Measurements from ENCODE around the gene LGSN. TPM values are rescaled to one million over a fixed set of nuclear protein-coding genes. Genes with fewer than 3 reads are reported as not detected.
"Not testable (repeated sequence)": the region's sequence is repeated elsewhere in the genome, so short reads cannot be mapped to it uniquely, and the experiment has no call there.

LGSN gene
- total and polyA plus RNA-seq, 10 of the 15 experiments (the other 5 are each of a cell fraction or from before 2014, with no cell fraction given): not detected

DNA sequence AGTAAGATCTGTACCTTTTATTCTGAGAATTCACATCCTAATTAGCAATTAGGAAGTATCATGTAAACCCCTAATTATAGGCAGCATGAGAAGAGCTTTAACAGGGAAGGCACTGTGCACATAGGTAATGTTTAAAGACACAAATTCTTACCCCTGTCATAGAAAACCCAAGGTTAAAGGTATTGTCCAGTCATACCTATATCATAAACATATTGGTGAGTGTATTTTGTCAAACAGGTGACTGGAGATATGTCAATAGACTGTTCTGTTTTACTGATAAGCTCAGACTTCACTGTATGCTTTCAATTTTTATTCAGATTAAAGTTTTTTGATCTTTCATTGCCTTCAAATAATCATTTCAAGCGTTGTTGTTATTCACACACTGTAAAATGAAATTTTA is 43.8 kb downstream of the LGSN start (continued):
- TF ChIP-seq EZH2 (IDR thresholded peaks at IDR 0.05; ENCODE audit: borderline replicate concordance, control insufficient read depth, low read depth, low read length) (no peak), CBX3 (IDR thresholded peaks at IDR 0.05; ENCODE audit: borderline replicate concordance, low read depth) (no peak)

DNA sequence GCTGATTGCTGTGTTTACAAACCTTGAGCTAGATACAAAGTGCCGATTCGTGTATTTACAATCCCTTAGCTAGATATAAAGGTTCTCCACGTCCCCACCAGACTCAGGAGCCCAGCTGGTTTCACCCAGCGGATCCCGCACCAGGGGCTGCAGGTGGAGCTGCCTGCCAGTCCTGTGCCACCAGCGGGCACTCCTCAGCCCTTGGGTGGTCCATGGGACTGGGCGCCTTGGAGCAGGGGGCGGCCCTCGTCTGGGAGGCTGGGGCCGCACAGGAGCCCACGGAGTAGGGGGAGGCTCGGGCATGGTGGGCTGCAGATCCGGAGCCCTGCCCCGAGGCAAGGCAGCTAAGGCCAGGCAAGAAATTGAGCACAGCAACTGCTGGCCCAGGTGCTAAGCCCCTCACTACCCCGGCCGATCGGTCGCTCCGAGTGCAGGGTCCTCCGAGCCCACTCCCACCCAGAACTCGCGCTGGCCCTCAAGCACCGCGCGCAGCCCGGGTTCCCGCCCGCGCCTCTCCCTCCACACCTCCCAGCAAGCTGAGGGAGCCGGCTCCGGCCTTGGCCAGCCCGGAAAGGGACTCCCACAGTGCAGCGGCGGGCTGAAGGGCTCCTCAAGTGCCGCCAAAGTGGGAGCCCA is 44.9 kb downstream of the LGSN start:
- FAIRE-seq; H4K20me1 ChIP-seq (ENCODE audit: control insufficient read depth, insufficient read depth); H3K9me3 ChIP-seq (replicated peaks; ENCODE audit: control insufficient read depth, insufficient read depth, low read length); ATAC-seq; H3K27me3 ChIP-seq (replicated peaks in 1 of 2; ENCODE audit: control insufficient read depth in 2 of 2, insufficient read depth in 2 of 2, low read length in 1 of 2); H2AFZ ChIP-seq (ENCODE audit: control insufficient read depth, low read depth, low read length); POLR2A ChIA-PET; H3K36me3 ChIP-seq (ENCODE audit: control insufficient read depth in 2 of 2, insufficient read depth in 2 of 2, low read length in 1 of 2); RAD21 ChIA-PET (ENCODE audit: unreplicated experiment); H3K9ac ChIP-seq (ENCODE audit: control insufficient read depth, insufficient read depth, low read length); BruUV-seq (replicated peaks); H3K4me2 ChIP-seq (ENCODE audit: control insufficient read depth, insufficient read depth); H3K4me1 ChIP-seq (ENCODE audit: control insufficient read depth, insufficient read depth, low read length); DNase-seq (ENCODE audit: low read depth, low spot score); H3K4me3 ChIP-seq; H3K27ac ChIP-seq (ENCODE audit: control insufficient read depth, insufficient read depth); H3K79me2 ChIP-seq (ENCODE audit: control insufficient read depth, insufficient read depth, low read length): not testable (repeated sequence)
- SMC1A ChIA-PET (ENCODE audit: uncharacterized antibody, unreplicated experiment): interaction anchor here (0.9 to 1.7 kb wide), 5 partner anchors 32 to 991 kb away, joined by 3 to 4 read pairs (median 3); no protein-coding TSS in a partner anchor
- intact Hi-C loops (cut with micrococcal nuclease; ENCODE audit: unreplicated experiment) (loop anchor here (5.0 to 10.0 kb wide), 5 partner anchors 383 to 1468 kb away; no protein-coding TSS in a partner anchor), in situ Hi-C loops (cut with MboI) (loop anchor here (10.0 to 25.0 kb wide), 2 partner anchors 210 to 1463 kb away; no protein-coding TSS in a partner anchor)
- WGBS (ENCODE audit: insufficient coverage, insufficient replicate concordance, low lambda C conversion rate, missing lambda C conversion rate): 50% methylated on average over 25 of the region's 35 CpGs
- CTCF ChIA-PET: interaction anchor here (1.1 to 2.3 kb wide), 3 partner anchors 18 to 209 kb away, joined by 3 to 6 read pairs (median 3); no protein-coding TSS in a partner anchor

DNA sequence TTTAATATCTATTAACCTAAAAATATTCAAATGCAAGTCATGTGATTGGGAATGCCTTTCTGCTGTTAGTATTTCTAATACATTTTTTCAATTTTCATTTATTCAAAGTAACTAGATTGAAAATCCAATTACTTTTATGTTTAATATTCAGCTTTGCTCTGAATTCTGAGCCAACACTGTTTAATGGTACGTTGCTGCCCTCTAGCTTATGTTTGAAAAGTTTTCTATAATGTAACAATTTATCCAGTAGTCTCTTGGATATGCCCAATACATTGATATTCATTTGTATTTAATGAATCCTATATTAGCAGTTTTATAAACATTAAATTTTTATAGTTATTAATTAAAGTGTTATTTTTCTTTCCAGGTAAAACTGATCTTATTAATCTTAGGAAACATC is 47.4 kb downstream of the LGSN start:
- no peaks in the 10 kb centered on the region for H3K36me3 ChIP-seq (ENCODE audit: control insufficient read depth in 2 of 2, insufficient read depth in 2 of 2, low read length in 1 of 2)
- no peak overlapping the region for H3K27ac ChIP-seq (ENCODE audit: control insufficient read depth, insufficient read depth)
- 0% methylated on average over 1 of the region's 1 CpG for WGBS (ENCODE audit: insufficient coverage, insufficient replicate concordance, low lambda C conversion rate, missing lambda C conversion rate)
- CTCF ChIA-PET: interaction anchor here (0.7 to 2.7 kb wide), 33 partner anchors 10 to 1463 kb away, joined by 3 to 10 read pairs (median 4); no protein-coding TSS in a partner anchor
- H4K20me1 ChIP-seq (ENCODE audit: control insufficient read depth, insufficient read depth): no peaks in the 10 kb centered on the region
- H3K9ac ChIP-seq (ENCODE audit: control insufficient read depth, insufficient read depth, low read length): no peak overlapping the region
- in situ Hi-C loops (cut with MboI) (loop anchor here (10.0 kb wide), 1 partner anchor 208 kb away; no protein-coding TSS in a partner anchor), intact Hi-C loops (cut with micrococcal nuclease; ENCODE audit: unreplicated experiment) (loop anchor here (5.0 to 10.0 kb wide), 5 partner anchors 380 to 1465 kb away; no protein-coding TSS in a partner anchor)
- DNase-seq (ENCODE audit: low read depth, low spot score): no peak
- H3K79me2 ChIP-seq (ENCODE audit: control insufficient read depth, insufficient read depth, low read length): no peaks in the 10 kb centered on the region
- H3K4me1 ChIP-seq (ENCODE audit: control insufficient read depth, insufficient read depth, low read length): no peaks in the 10 kb centered on the region; the same call in 1 of the 2 replicates
- BruUV-seq (replicated peaks): no TSS peak
- no peak overlapping the region for H3K4me2 ChIP-seq (ENCODE audit: control insufficient read depth, insufficient read depth)
- TF ChIP-seq ZNF622 (IDR thresholded peaks at IDR 0.05) (no peak), SMC3 (IDR thresholded peaks at IDR 0.05; ENCODE audit: borderline replicate concordance, low read length) (peak; percentile 51; the same call in 1 of the 2 replicates), RAD21 (IDR thresholded peaks at IDR 0.05; ENCODE audit: insufficient read depth, low read depth, low read length) (peak; percentile 67)
- TF ChIP-seq, protein P1, sequence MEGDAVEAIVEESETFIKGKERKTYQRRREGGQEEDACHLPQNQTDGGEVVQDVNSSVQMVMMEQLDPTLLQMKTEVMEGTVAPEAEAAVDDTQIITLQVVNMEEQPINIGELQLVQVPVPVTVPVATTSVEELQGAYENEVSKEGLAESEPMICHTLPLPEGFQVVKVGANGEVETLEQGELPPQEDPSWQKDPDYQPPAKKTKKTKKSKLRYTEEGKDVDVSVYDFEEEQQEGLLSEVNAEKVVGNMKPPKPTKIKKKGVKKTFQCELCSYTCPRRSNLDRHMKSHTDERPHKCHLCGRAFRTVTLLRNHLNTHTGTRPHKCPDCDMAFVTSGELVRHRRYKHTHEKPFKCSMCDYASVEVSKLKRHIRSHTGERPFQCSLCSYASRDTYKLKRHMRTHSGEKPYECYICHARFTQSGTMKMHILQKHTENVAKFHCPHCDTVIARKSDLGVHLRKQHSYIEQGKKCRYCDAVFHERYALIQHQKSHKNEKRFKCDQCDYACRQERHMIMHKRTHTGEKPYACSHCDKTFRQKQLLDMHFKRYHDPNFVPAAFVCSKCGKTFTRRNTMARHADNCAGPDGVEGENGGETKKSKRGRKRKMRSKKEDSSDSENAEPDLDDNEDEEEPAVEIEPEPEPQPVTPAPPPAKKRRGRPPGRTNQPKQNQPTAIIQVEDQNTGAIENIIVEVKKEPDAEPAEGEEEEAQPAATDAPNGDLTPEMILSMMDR (IDR thresholded peaks at IDR 0.05 in 2 of 3, conservative IDR thresholded peaks at IDR 0.05 in 1 of 3; ENCODE audit: control insufficient read depth in 2 of 3, extremely low read depth in 1 of 3, insufficient read depth in 1 of 3, low read depth in 3 of 3, low read length in 3 of 3): peak; percentile 10 to 56 (median 21); a peak in 4 of 6 replicates
- SMC1A ChIA-PET (ENCODE audit: uncharacterized antibody, unreplicated experiment): interaction anchor here (0.6 to 2.2 kb wide), 24 partner anchors 11 to 1385 kb away, joined by 3 to 9 read pairs (median 4); no protein-coding TSS in a partner anchor
- no peak overlapping the region for H3K4me3 ChIP-seq
- no peaks in the 10 kb centered on the region for H3K27me3 ChIP-seq (replicated peaks in 1 of 2; ENCODE audit: control insufficient read depth in 2 of 2, insufficient read depth in 2 of 2, low read length in 1 of 2)
- no peak for FAIRE-seq
- H2AFZ ChIP-seq (ENCODE audit: control insufficient read depth, low read depth, low read length): no peak overlapping the region
- POLR2A ChIA-PET: interaction anchor here (0.9 kb wide), 1 partner anchor 29 kb away, joined by 3 read pairs; no protein-coding TSS in a partner anchor
- peak; percentile 31; the same call in 1 of the 3 replicates for ATAC-seq
- RAD21 ChIA-PET (ENCODE audit: unreplicated experiment): interaction anchor here (0.7 to 2.0 kb wide), 14 partner anchors 9 to 1463 kb away, joined by 3 to 8 read pairs (median 4); no protein-coding TSS in a partner anchor
- no peaks in the 10 kb centered on the region for H3K9me3 ChIP-seq (replicated peaks; ENCODE audit: control insufficient read depth, insufficient read depth, low read length)
